ENCODE measurements around the gene C10orf53. TPM values are rescaled to one million over a fixed set of nuclear protein-coding genes. Genes with fewer than 3 reads are reported as not detected.

The C10orf53 gene
- not detected for total RNA-seq (ENCODE audit: unreplicated experiment)
- long read RNA-seq, result 0 reads

GRCh38 chr10:49679480-49679893 is at the start of gene C10orf53:
Gene C10orf53, plus strand, starts transcription at chr10:49679651. Its CDS starts 47 bp downstream, at chr10:49679698.
- DNase-seq (ENCODE audit: low spot score), result peak; percentile 84
- peaks cover 4% of the 10 kb centered on the region for H3K27me3 Mint-ChIP-seq (ENCODE audit: unreplicated experiment)
- no peaks in the 10 kb centered on the region for H3K36me3 Mint-ChIP-seq (ENCODE audit: low read depth, unreplicated experiment)
- H3K27ac Mint-ChIP-seq (ENCODE audit: unreplicated experiment), result no peak within 1 kb of the TSS
- H3K9me3 Mint-ChIP-seq (ENCODE audit: unreplicated experiment), result no peaks in the 10 kb centered on the region
- H3K4me1 Mint-ChIP-seq (ENCODE audit: unreplicated experiment), result peaks cover 4% of the 10 kb centered on the region
- peak within 1 kb of the TSS; percentile 61 for H3K4me3 Mint-ChIP-seq (ENCODE audit: unreplicated experiment)
- TF ChIP-seq CTCF (IDR thresholded peaks at IDR 0.05; ENCODE audit: unreplicated experiment), result no peak

GRCh38 chr10:49631975-49632374 is 47.5 kb upstream of the C10orf53 start:
- H3K27ac Mint-ChIP-seq (ENCODE audit: unreplicated experiment), result no peak overlapping the region
- no peaks in the 10 kb centered on the region for H3K36me3 Mint-ChIP-seq (ENCODE audit: low read depth, unreplicated experiment)
- DNase-seq (ENCODE audit: low spot score), result no peak
- H3K4me1 Mint-ChIP-seq (ENCODE audit: unreplicated experiment), result peaks cover 2% of the 10 kb centered on the region
- TF ChIP-seq CTCF (IDR thresholded peaks at IDR 0.05; ENCODE audit: unreplicated experiment), result no peak
- peaks cover 2% of the 10 kb centered on the region for H3K27me3 Mint-ChIP-seq (ENCODE audit: unreplicated experiment)
- H3K9me3 Mint-ChIP-seq (ENCODE audit: unreplicated experiment), result no peaks in the 10 kb centered on the region
- no peak overlapping the region for H3K4me3 Mint-ChIP-seq (ENCODE audit: unreplicated experiment)

GRCh38 chr10:49632406-49633317 is 46.8 kb upstream of the C10orf53 start:
- H3K36me3 Mint-ChIP-seq (ENCODE audit: low read depth, unreplicated experiment), result no peaks in the 10 kb centered on the region
- no peaks in the 10 kb centered on the region for H3K9me3 Mint-ChIP-seq (ENCODE audit: unreplicated experiment)
- TF ChIP-seq CTCF (IDR thresholded peaks at IDR 0.05; ENCODE audit: unreplicated experiment), result no peak
- no peak for DNase-seq (ENCODE audit: low spot score)
- no peaks in the 10 kb centered on the region for H3K4me1 Mint-ChIP-seq (ENCODE audit: unreplicated experiment)
- H3K27ac Mint-ChIP-seq (ENCODE audit: unreplicated experiment), result no peak overlapping the region
- no peak overlapping the region for H3K4me3 Mint-ChIP-seq (ENCODE audit: unreplicated experiment)
- no peaks in the 10 kb centered on the region for H3K27me3 Mint-ChIP-seq (ENCODE audit: unreplicated experiment)

GRCh38 chr10:49633327-49634068 is 46.0 kb upstream of the C10orf53 start:
- TF ChIP-seq CTCF (IDR thresholded peaks at IDR 0.05; ENCODE audit: unreplicated experiment), result no peak
- DNase-seq (ENCODE audit: low spot score), result no peak

More at GRCh38 chr10:49633327-49634068, 46.0 kb upstream of the C10orf53 start:
- no peaks in the 10 kb centered on the region for H3K27me3 Mint-ChIP-seq (ENCODE audit: unreplicated experiment)
- no peaks in the 10 kb centered on the region for H3K4me1 Mint-ChIP-seq (ENCODE audit: unreplicated experiment)
- no peak overlapping the region for H3K27ac Mint-ChIP-seq (ENCODE audit: unreplicated experiment)
- H3K9me3 Mint-ChIP-seq (ENCODE audit: unreplicated experiment), result no peaks in the 10 kb centered on the region
- H3K4me3 Mint-ChIP-seq (ENCODE audit: unreplicated experiment), result no peak overlapping the region
- H3K36me3 Mint-ChIP-seq (ENCODE audit: low read depth, unreplicated experiment), result no peaks in the 10 kb centered on the region

Measured in endothelial cell (in vitro differentiated cells).